Right lobe of liver (tissue), 6 donors: Measurements from ENCODE around the gene AKNA. TPM values are rescaled to one million over a fixed set of nuclear protein-coding genes. Genes with fewer than 3 reads are reported as not detected.

Source experiments
- ATAC-seq, 4 donors: fragments of 200-7000 bp; cut with Tn5 transposase; one replicate each; pipeline ENCODE4 v1.9.1; 2020; ENCODE audit warnings: mild to moderate bottlenecking in 4 of 4, moderate library complexity in 4 of 4
- DNase-seq, 3 donors: peaks; one replicate each; pipeline ENCODE4 v3.0.0-alpha.2; 2020
- H3K27ac ChIP-seq, 3 donors: fragments of 200-600 bp; one replicate each; pipeline ENCODE4 v1.8.0; 2022
- H3K27me3 ChIP-seq, 2 donors: fragments of 200-600 bp; one replicate each; pipeline ENCODE4 v1.8.0; 2022
- H3K36me3 ChIP-seq, 4 donors: fragments of 200-600 bp; sonication (generic) in 1 of 4; one replicate each; pipeline versions ENCODE4 v1.5.1 to v1.8.0; 2017 to 2022; ENCODE audit warnings: control low read depth in 1 of 4
- H3K4me1 ChIP-seq, 4 donors: fragments of 200-600 bp; sonication (generic) in 1 of 4; one replicate each; pipeline versions ENCODE4 v1.5.1 to v1.8.0; 2017 to 2022; ENCODE audit warnings: control low read depth in 1 of 4
- H3K4me3 ChIP-seq, 3 donors: fragments of 200-600 bp; one replicate each; pipeline ENCODE4 v1.8.0; 2022
- H3K9me3 ChIP-seq, 4 donors: fragments of 200-600 bp; sonication (generic) in 1 of 4; one replicate each; pipeline versions ENCODE4 v1.5.1 to v1.8.0; 2017 to 2022; ENCODE audit warnings: control low read depth in 1 of 4
- CTCF ChIP-seq, 4 donors: fragments of 200-600 bp in 3 of 4; fragments of 450-650 bp in 1 of 4; IDR thresholded peaks; one replicate each; pipeline versions ENCODE4 v1.5.1 to v1.8.0; 2016 to 2022; ENCODE audit warnings: antibody characterized with exemption in 4 of 4, mild to moderate bottlenecking in 2 of 4
- POLR2A ChIP-seq: fragments of 450-650 bp; IDR thresholded peaks from one replicate; pipeline ENCODE4 v1.6.1; 2017; ENCODE audit warnings: antibody characterized with exemption, mild to moderate bottlenecking
- WGBS: methylation state at CpG from one replicate; pipeline ENCODE4 v1.1.6; 2018; ENCODE audit warnings: low coverage, low lambda C conversion rate; ENCODE audit not compliant: insufficient coverage; ENCODE audit errors: missing lambda C conversion rate; 5-methylcytosine and 5-hydroxymethylcytosine counted together
- intact Hi-C, 2 donors: fragments of 100-400 bp; cut with DNase I; formaldehyde crosslinking; loops; one replicate each; pipeline versions ENCODE4 v1.11.2 to v1.14.1; 2022
- total RNA-seq, 6 experiments: library from RNA; depleted of rRNA in 2 of 6; stranded (reverse); fragments of >200 nt in 2 of 6; fragmentation: NEBNext Ultra II Directional in 3 of 6; extraction: Animal tissue kit (Norgen Biotek cat#: 25700) in 3 of 6; gene quantifications; one replicate each; pipeline versions ENCODE4 v1.1.0 to v1.2.4, GENCODE V29; 2016 to 2023
- donor health status: DM: no; HTN: yes; CAD: no.
- donor health status: DM: no; HTN: no; CAD: no.
- donor health status: DM: no; HTN: no; CAD: no.
- donor health status: DM: no; HTN: yes; CAD: no.
- donor health status: DM: no; HTN: yes; CAD: no.

The AKNA gene
- total RNA-seq, 6 experiments from 2014 or later: 4.7 to 15.1 (median 9.8) TPM

GRCh38 chr9:114304416-114305188 is 83.2 kb downstream of the AKNA start:
- WGBS: 60% methylated on average over 1 of the region's 10 CpGs
- TF ChIP-seq POLR2A (no peak), CTCF (IDR thresholded peaks at IDR 0.05) (no peak)
- DNase-seq: peak in 1 of 3 donors; percentile 37
- no peak overlapping the region for H3K4me3 ChIP-seq
- H3K27me3 ChIP-seq: no peaks in the 10 kb centered on the region
- H3K36me3 ChIP-seq: no peaks in the 10 kb centered on the region
- intact Hi-C loops: loop anchor here in 1 of 2 donors (5.0 kb wide), 1 partner anchor 147 kb away; the partner anchor contains the start of gene COL27A1
- ATAC-seq: no peak
- H3K4me1 ChIP-seq: peaks cover 0 to 34% (median 0%) of the 10 kb centered on the region in 4 donors
- no peak overlapping the region for H3K27ac ChIP-seq
- no peaks in the 10 kb centered on the region for H3K9me3 ChIP-seq

GRCh38 chr9:114303977-114304376 is 83.8 kb downstream of the AKNA start:
- WGBS: 79% methylated on average over 3 of the region's 4 CpGs
- Histone ChIP-seq H3K9me3 (no peaks in the 10 kb centered on the region), H3K27me3 (no peaks in the 10 kb centered on the region), H3K27ac (no peak overlapping the region), H3K4me3 (no peak overlapping the region), H3K4me1 (peaks cover 0 to 40% (median 0%) of the 10 kb centered on the region in 4 donors), H3K36me3 (no peaks in the 10 kb centered on the region)
- intact Hi-C loops: loop anchor here in 1 of 2 donors (5.0 kb wide), 1 partner anchor 147 kb away; the partner anchor contains the start of gene COL27A1
- ATAC-seq (no peak), DNase-seq (peak in 1 of 3 donors; percentile 30)
- TF ChIP-seq POLR2A: no peak

- Histone ChIP-seq H3K36me3 (no peaks in the 10 kb centered on the region), H3K4me3 (no peak overlapping the region), H3K27ac (no peak overlapping the region), H3K4me1 (peaks cover 0 to 40% (median 0%) of the 10 kb centered on the region in 4 donors), H3K9me3 (no peaks in the 10 kb centered on the region), H3K27me3 (no peaks in the 10 kb centered on the region)
- ATAC-seq (no peak), DNase-seq (peak in 1 of 3 donors; percentile 29)
- intact Hi-C loops: loop anchor here in 1 of 2 donors (5.0 kb wide), 1 partner anchor 146 kb away; the partner anchor contains the start of gene COL27A1
- 73% methylated on average over 5 of the region's 5 CpGs for WGBS
- TF ChIP-seq CTCF (IDR thresholded peaks at IDR 0.05) (no peak), POLR2A (no peak)
These were observed 84.2 kb downstream of the AKNA start for GRCh38 chr9:114303571-114303970.

- Histone ChIP-seq H3K4me1 (peaks cover 0 to 32% (median 0%) of the 10 kb centered on the region in 4 donors), H3K36me3 (no peaks in the 10 kb centered on the region), H3K4me3 (no peak overlapping the region), H3K9me3 (no peaks in the 10 kb centered on the region), H3K27ac (no peak overlapping the region), H3K27me3 (no peaks in the 10 kb centered on the region)
- TF ChIP-seq CTCF (IDR thresholded peaks at IDR 0.05) (no peak), POLR2A (no peak)
- peak in 1 of 3 donors; percentile 23 for DNase-seq
- ATAC-seq: no peak
- 56% methylated on average over 3 of the region's 6 CpGs for WGBS
- intact Hi-C loops: loop anchor here in 1 of 2 donors (5.0 kb wide), 1 partner anchor 145 kb away; the partner anchor contains the start of gene COL27A1
These were observed 85.1 kb downstream of the AKNA start for GRCh38 chr9:114302727-114303126.
